Spleen (tissue), 11 donors: ENCODE results near the gene ABHD16B. TPM values are rescaled to one million over a fixed set of nuclear protein-coding genes. Genes with fewer than 3 reads are reported as not detected.
A peak's percentile ranks its signal among the peaks of the same experiment; 100 is the strongest.

Source experiments
- DNase-seq: peaks from one replicate; pipeline ENCODE4 v3.0.0-alpha.2; 2020
- H3K27ac ChIP-seq, 8 donors: fragments of 200-600 bp; sonication (generic) in 7 of 8; 1 replicate in 4 of 8; 2 replicates in 4 of 8; pipeline versions ENCODE4 v1.5.0 to v1.8.0; 2016 to 2021; ENCODE audit warnings: inconsistent platforms in 4 of 8, mild to moderate bottlenecking in 4 of 8, moderate library complexity in 1 of 8
- H3K27me3 ChIP-seq, 7 donors: fragments of 200-600 bp; sonication (generic) in 6 of 7; replicated peaks in 1 of 7; 1 replicate in 4 of 7; 2 replicates in 3 of 7; pipeline versions ENCODE4 v1.5.0 to v1.8.0; 2016 to 2021; ENCODE audit warnings: inconsistent platforms in 3 of 7, mild to moderate bottlenecking in 1 of 7
- H3K36me3 ChIP-seq, 6 donors: fragments of 200-600 bp; sonication (generic) in 5 of 6; 1 replicate in 4 of 6; 2 replicates in 2 of 6; pipeline versions ENCODE4 v1.5.0 to v1.8.0; 2016 to 2021; ENCODE audit warnings: inconsistent platforms in 2 of 6
- H3K4me1 ChIP-seq, 6 donors: fragments of 200-600 bp; sonication (generic) in 5 of 6; 1 replicate in 3 of 6; 2 replicates in 3 of 6; pipeline versions ENCODE4 v1.5.0 to v1.8.0; 2016 to 2021; ENCODE audit warnings: inconsistent platforms in 3 of 6
- H3K4me3 ChIP-seq, 8 donors: fragments of 200-600 bp; sonication (generic) in 7 of 8; 1 replicate in 4 of 8; 2 replicates in 4 of 8; pipeline versions ENCODE4 v1.5.0 to v1.8.0; 2016 to 2021; ENCODE audit warnings: inconsistent platforms in 4 of 8, mild to moderate bottlenecking in 4 of 8, moderate library complexity in 2 of 8
- H3K9me3 ChIP-seq, 8 donors: fragments of 200-600 bp; sonication (generic) in 7 of 8; 1 replicate in 4 of 8; 2 replicates in 4 of 8; pipeline versions ENCODE4 v1.5.0 to v1.8.0; 2016 to 2021; ENCODE audit warnings: inconsistent platforms in 4 of 8
- CTCF ChIP-seq, 11 experiments: fragments of 200-600 bp in 7 of 11; fragments of 450-650 bp in 4 of 11; sonication (generic) in 4 of 11; IDR thresholded peaks in 8 of 11; conservative IDR thresholded peaks in 3 of 11; 1 replicate in 7 of 11; 2 replicates in 4 of 11; pipeline versions ENCODE4 v1.4.0 to v1.8.0; 2016 to 2021; ENCODE audit warnings: antibody characterized with exemption in 11 of 11, inconsistent platforms in 4 of 11, mild to moderate bottlenecking in 1 of 11
- POLR2A ChIP-seq, 3 donors: fragments of 450-650 bp; IDR thresholded peaks; one replicate each; pipeline ENCODE4 v1.5.1; 2017; ENCODE audit warnings: antibody characterized with exemption in 3 of 3, mild to moderate bottlenecking in 1 of 3
- POLR2AphosphoS5 ChIP-seq, 3 donors: sonication (generic); formaldehyde crosslinking; IDR thresholded peaks; one replicate each; pipeline ENCODE4 v1.5.1; 2017; ENCODE audit warnings: antibody characterized with exemption in 3 of 3
- WGBS, 5 donors: extraction: QIAGEN DNeasy Blood & Tissue Kit in 3 of 5; methylation state at CpG; one replicate each; pipeline versions ENCODE4 v1.1.5 to v1.1.7; 2013 to 2018; 5-methylcytosine and 5-hydroxymethylcytosine counted together
- intact Hi-C: fragments of 100-400 bp; cut with DNase I; formaldehyde crosslinking; loops from one replicate; pipeline ENCODE4 v1.15.0; 2023; ENCODE audit warnings: low total_unique reads
- polyA plus RNA-seq, 3 donors: library from polyadenylated mRNA; stranded (reverse); fragments of 200-250 nt; gene quantifications; one replicate each; pipeline ENCODE4 v1.2.1, GENCODE V29; 2013
- total RNA-seq, 7 donors: library from RNA; depleted of rRNA in 3 of 7; stranded (reverse); fragments of >200 nt in 3 of 7; fragmentation: NEBNext Ultra II Directional in 4 of 7; extraction: Animal tissue kit (Norgen Biotek cat#: 25700) in 4 of 7; gene quantifications; one replicate each; pipeline versions ENCODE4 v1.1.0 to v1.2.1, GENCODE V29; 2016 to 2021
- donor health status: healthy with polysubstance abuse.
- donor health status: DM: no; HTN: no; CAD: no; lungs with moderate emphysema.
- donor health status: DM: no; HTN: no; CAD: no.
- donor health status: Bipolar disorder and iron deficiency.
- donor health status: healthy.
- donor health status: DM: no; HTN: no; CAD: no.
- donor health status: DM: yes; HTN: yes; CAD: no.

ABHD16B gene
- total and polyA plus RNA-seq, 10 donors = 0.49 to 0.86 (median 0.57) TPM; not detected in 7

GRCh38 chr20:63833776-63834490, 27.4 kb upstream of the ABHD16B start:
- DNase-seq = no peak
- WGBS, 5 donors = 73 to 84% (median 83%) methylated on average over 18 to 20 of the region's 20 CpGs
- Histone ChIP-seq H3K36me3 (no peaks in the 10 kb centered on the region), H3K4me1 (peaks cover 9 to 68% (median 51%) of the 10 kb centered on the region in 6 donors), H3K27ac (peak overlapping the region in 7 of 8 donors; percentile 58 to 81 (median 71)), H3K9me3 (no peaks in the 10 kb centered on the region), H3K4me3 (no peak overlapping the region), H3K27me3 (peaks cover 0 to 49% (median 25%) of the 10 kb centered on the region in 7 donors)
- intact Hi-C loops = no loop called here
- TF ChIP-seq POLR2A (IDR thresholded peaks at IDR 0.05) = no peak
- no peak for TF ChIP-seq POLR2AphosphoS5 (IDR thresholded peaks at IDR 0.05)
- TF ChIP-seq CTCF (IDR thresholded peaks at IDR 0.05 in 8 of 11, conservative IDR thresholded peaks at IDR 0.05 in 3 of 11) = no peak

- Histone ChIP-seq H3K9me3 (no peaks in the 10 kb centered on the region), H3K4me1 (peaks cover 9 to 63% (median 47%) of the 10 kb centered on the region in 6 donors), H3K27me3 (peaks cover 0 to 43% (median 19%) of the 10 kb centered on the region in 7 donors), H3K36me3 (no peaks in the 10 kb centered on the region), H3K4me3 (no peak overlapping the region), H3K27ac (peak overlapping the region; percentile 27 to 81 (median 70))
- WGBS, 5 donors = 78 to 91% (median 86%) methylated on average over 9 of the region's 9 CpGs
- intact Hi-C loops = no loop called here
- TF ChIP-seq POLR2A (IDR thresholded peaks at IDR 0.05) = no peak
- no peak for TF ChIP-seq CTCF (IDR thresholded peaks at IDR 0.05 in 8 of 11, conservative IDR thresholded peaks at IDR 0.05 in 3 of 11)
- no peak for TF ChIP-seq POLR2AphosphoS5 (IDR thresholded peaks at IDR 0.05)
- no peak for DNase-seq
Measured at GRCh38 chr20:63834491-63834880, 26.8 kb upstream of the ABHD16B start.

GRCh38 chr20:63835021-63835858, 26.1 kb upstream of the ABHD16B start:
- Histone ChIP-seq H3K36me3 (no peaks in the 10 kb centered on the region), H3K4me1 (peaks cover 9 to 55% (median 39%) of the 10 kb centered on the region in 6 donors), H3K27ac (peak overlapping the region in 7 of 8 donors; percentile 36 to 81 (median 71)), H3K9me3 (no peaks in the 10 kb centered on the region), H3K4me3 (no peak overlapping the region), H3K27me3 (peaks cover 0 to 36% (median 16%) of the 10 kb centered on the region in 7 donors)
- intact Hi-C loops = no loop called here
- TF ChIP-seq POLR2AphosphoS5 (IDR thresholded peaks at IDR 0.05) (peak; percentile 38 to 78 (median 74)), POLR2A (IDR thresholded peaks at IDR 0.05) (no peak), CTCF (IDR thresholded peaks at IDR 0.05 in 8 of 11, conservative IDR thresholded peaks at IDR 0.05 in 3 of 11) (no peak)
- DNase-seq = peak; percentile 90
- WGBS, 5 donors = 48 to 75% (median 69%) methylated on average over 14 to 21 of the region's 21 CpGs
